HL-60/S4 (cell line): Measurements from ENCODE around the gene CEP128.

Source experiments
- in situ Hi-C: fragments of 300-500 bp; cut with MboI; formaldehyde crosslinking; loops from 2 replicates; pipeline ENCODE4 v1.14.3; 2022; ENCODE audit warnings: low sequenced_read_pairs

CEP128 gene

DNA sequence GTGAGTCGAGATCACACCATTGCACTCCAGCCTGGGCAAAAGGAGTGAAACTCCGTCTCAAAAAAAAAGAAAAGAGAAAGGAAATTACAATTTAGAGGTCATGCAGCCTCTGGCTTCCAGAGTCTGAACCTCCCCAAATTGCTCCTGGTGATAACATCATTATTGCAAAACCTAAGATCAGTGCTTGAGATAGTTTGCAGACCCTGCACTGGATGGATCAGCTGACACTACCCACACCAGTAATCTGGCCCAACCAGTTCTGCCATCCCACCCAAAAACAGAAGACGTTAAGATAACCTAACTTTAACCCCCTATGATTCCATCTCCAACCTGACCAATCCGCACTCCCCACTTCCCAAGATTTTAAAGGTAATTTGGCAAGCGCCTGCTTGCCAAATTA, 376.5 kb downstream of the CEP128 start:
- in situ Hi-C loops, result no loop called here

DNA sequence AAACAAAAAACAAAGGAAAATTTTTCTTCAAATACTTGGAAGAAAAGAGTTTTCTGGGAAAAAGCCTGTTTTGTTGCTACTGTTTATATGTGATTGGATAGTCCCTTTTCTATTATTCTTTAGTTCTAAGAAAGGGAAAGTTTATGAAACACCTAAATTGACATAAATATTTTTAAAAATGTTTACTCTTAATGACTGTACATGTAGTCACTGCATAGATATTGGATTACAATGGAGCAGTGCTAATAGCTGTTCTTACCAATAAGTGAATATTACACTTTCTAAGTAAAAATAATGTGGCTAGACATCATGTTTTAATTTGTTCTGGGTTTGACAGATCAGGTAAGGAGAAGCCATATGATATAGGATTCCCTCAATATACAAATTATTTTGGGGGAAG, 377.5 kb downstream of the CEP128 start:
- in situ Hi-C loops, result no loop called here

DNA sequence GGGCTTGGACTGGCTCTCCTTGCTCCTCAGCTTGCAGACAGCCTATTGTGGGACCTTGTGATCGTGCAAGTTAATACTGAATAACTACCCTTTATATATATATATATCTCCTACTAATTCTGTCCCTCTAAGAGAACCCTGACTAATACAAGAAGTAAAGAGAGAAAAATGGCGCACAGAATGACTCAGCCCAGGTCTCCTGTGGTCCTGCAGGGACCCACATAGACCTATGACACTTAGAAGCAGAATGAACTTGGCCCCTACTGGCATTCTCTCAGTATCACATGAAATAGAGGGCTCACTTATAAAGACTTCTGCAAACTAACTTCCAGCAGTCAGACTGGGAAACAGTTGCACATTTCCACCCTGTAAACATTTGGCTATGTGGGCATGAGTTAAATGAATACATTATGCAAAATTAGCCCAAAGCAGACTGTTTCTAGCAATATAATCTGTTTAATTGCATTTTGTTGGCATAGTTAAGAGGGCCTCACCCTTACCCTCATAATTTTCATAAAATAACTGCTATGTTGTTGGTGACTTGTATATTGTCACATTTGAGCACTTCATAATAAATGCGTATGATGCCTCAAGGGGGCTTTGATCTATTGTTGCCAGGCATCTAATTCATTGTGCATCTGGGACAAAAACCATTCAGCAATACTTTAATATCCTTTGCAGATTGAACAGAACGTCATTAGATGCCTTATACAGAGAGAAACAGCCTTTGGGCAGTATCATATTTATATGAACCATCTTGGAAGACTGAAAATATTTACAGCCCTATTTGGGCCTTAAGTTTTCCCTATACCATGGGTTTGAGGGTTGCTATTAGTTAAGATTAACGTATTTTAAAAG, 380.5 kb downstream of the CEP128 start:
- in situ Hi-C loops, result no loop called here

DNA sequence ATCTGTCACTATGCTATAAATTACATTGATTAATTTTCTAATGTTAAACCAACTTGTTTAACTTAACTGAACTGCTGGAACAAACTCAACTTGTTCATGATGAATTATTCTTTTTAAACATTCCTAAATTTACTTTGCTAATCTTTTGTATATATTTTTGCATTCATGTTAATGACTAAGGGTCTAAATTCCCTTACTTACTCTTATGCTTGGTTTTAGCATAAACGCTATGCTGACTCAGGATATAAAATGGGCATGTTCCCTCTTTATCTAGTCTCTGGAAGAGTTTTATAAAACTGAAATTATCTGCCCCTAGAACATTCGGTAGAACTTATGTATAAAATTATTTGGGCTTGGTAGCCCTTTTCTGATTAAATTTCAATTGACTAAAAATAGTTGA, 387.4 kb downstream of the CEP128 start:
- in situ Hi-C loops, result no loop called here

DNA sequence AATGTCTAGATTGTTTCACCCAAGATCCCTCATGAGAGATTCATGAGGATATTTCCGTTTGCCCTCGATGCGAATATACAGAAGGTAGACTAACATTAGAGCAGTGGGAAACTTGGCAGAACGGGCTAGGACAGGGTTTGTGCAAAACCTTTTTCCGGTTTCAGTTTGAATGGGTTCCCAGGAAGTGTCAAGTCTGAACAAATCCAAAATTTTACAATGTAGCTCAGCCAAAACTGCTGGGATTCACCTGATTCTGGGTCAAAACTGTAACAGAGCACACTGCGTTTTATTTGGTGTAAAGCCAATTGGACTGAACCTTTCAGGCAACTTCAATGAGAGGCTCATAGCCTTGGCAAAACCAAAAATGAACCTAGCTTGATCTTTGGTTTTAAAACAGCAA, 392.4 kb downstream of the CEP128 start:
- in situ Hi-C loops, result no loop called here

DNA sequence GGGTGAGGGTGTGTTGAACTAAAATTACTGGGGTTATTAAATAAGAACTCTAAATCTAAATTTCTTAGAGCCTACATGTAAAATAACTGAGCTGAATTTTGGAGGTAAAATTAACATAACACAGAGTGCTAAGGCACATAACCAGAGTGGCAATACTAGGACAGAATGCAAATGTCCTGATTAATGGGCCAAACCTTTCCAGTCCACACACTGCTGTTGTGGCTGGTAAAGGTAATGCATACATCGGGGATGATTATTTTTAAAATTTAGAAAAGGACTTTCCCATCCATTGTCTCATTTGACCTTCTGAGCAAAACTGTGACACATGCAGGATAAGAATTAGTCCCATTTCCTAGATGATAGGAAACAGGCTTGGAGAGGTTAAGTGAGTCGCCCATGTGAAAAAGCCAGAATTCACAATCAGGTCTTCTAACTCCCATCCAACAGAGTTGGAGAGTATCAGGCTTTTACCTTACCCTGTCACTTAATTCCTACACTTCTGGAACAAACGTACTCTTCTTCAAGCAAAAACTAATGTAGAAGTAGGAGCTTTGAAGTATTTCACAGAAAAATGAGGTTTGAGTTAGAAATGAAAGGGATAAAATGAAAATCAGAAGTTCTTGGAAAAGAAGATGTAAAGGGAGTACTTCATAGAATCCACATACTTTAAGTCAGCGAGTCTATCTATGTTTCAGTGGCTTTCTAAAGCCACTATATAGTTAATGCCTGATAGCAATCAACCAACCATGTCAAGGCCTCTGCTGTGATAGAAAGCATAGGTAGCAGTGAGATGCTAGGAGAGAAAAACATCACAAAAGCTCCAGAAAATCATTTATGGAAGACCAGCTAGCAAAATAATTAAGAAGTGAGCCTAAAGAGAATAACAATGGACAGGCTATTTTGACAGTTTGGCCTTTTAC, 395.3 kb downstream of the CEP128 start:
- in situ Hi-C loops, result no loop called here

DNA sequence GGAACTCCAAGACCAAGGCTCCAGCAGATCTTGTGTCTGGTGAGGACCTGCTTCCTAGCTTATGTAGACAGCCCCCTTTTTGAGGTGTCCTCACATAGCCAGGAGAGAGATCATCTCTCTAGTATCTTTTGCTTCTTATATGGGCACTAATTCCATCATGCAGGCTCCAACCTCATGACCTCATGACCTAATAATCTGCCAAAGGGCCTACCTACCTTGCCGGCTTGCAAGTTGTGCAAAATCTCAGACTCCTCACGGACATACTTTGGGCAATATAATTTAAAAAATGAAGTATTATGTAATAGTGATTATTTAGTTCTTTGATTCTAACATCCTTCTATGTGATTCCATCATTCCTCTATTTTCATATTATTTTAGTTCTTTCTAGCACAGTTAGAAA, 397.2 kb downstream of the CEP128 start:
- in situ Hi-C loops, result no loop called here

DNA sequence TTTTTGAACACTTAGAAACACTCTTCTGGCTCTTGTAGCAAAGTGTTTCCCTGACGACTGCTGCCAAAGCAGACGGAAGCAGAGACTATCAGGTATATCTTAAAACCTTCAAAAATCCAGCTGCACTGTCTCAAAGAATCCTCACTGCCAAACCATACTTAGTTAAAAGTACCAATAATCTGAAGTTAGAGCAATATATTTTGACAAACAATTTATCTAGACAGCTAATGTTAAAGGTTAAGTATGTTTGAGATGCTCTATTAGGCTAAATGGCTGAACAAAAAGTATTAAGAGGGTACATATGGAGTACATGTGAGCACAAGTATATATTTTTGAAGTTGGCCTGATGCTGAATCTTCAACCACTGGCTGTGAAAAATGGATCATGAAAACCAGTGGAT, 398.3 kb downstream of the CEP128 start:
- in situ Hi-C loops, result no loop called here

DNA sequence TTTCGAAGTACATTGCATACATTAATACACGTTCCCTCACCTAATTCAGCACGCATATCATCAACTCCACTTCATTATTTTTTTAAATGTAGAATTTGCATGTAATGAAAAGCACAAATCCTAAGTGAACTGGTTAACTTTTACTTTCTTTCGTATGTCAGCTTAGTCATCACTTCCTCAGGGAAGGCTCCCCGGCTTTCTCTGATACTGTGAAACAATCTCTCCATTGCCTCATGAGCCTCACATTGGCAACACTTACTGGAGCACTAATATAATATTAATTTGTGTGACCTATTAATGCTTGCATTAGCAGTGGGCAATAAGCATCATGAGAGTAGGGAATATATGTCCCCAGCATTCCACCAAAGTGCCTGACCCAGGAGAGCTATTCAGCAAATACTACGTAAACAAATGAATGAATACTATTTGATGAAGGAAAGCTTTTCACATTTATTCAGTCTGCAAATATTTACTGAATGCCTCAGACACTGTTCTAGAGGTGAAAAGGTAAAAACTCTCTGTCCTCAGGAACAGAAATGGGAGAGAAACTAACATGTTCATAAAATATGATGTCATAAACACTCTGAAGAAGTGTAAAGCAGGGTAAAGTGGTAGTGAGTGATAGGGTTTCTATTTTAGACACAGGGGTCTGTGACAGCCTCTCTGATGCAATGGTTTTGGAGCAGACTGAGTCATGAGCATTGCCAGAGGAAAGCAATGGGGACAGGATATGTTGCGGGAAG, 402.7 kb downstream of the CEP128 start:
- in situ Hi-C loops, result no loop called here

DNA sequence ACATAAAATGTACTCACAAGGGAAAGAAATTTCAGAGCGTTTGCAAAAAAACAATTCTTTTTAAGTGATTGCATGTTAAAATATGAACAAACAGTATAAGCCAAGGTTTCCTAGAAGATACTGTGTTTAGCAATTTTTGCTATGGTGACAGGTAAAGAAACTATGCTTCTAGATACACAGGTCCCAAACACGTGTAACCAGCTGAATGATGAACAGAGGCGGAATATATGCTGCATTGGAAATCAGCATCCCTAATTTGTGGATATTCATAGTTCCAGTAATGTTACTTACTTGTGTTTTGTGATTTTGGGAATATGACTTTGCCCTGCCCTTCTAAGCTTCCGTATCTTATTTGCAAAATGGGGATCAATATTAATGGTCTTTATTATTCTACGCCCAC, 403.9 kb downstream of the CEP128 start:
- in situ Hi-C loops, result no loop called here

DNA sequence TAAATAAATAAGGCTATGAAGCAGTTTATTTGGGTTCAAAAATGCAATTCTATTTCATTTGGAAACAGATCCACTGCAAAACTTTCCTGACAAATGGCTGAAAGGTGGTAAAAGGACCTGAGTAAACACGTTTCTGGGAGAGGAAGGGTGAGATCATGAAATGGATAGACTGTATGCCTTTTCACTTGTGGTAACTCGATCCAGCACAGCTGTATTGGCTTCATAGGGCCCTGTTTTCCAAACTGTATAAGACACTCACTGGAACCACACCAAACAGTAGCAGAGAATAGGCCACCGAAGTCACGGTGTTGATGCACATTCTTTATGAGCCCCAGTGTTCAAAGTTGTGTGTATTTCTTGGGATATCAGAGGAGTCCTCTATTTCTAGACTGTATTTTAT, 405.1 kb downstream of the CEP128 start:
- in situ Hi-C loops, result no loop called here

DNA sequence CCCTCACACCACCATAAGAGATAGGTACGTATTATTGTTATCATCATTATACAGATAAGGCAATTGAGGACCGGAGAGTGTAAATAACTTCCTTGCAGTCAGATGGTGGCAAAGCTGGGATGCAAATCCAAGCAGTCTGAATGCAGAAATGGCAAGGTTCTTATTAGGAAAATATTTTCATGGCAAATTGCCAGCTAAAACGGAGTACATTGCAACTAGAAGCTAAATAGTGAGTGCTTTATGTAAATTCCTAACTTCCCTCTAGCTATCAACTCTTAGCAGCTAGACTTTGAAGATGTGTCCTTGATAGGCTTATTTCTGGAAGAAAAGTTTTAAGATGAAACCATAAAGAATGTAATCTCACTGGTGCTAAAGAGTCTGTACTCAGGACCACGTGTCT, 406.4 kb downstream of the CEP128 start:
- in situ Hi-C loops, result no loop called here

DNA sequence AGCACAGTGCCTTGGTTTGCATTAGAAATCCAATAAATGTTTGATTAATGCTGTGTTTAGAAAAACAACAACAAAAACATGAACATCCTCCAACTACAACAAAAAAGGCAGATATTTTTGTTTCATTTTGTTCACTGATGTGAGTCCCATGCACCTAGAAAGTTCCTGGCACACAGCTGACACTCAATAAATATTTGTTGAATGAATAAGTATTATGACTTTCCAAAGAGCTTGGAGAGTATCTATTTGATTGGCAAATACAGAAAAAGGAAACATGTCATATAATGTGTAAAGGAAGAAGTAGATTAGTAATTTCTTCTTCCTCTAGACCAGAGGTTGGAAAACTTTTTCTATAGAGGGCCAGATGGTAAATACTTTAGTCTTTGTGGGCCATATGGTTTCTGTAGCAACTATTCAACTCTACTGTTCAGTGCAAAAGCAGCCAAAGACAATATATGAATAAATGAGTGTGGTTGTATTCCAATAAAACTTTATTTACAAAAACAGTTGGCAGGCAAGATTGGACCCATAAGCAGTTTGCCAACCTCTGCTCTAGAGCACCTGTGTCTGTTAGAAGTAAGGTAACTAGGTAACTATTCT, 417.9 kb downstream of the CEP128 start:
- in situ Hi-C loops, result no loop called here

DNA sequence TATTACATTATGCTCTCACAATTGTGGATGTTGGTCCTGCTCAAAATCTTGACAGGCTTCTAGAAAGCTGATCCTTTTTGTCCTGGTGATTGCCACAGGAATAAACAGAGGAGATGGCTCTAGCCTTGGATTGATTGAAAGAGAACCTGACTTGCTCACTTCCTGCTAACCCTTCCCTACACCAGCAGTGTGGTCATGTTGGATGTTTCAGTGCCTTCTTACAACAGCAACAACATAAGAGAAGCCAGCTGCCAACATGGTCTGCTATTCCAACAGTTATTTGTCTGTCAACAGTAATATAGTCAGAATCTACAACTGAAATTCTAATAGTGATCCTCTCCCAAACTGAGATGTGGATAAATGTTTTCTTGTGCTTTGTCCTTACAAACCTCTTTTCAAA, 418.6 kb downstream of the CEP128 start:
- in situ Hi-C loops, result no loop called here

DNA sequence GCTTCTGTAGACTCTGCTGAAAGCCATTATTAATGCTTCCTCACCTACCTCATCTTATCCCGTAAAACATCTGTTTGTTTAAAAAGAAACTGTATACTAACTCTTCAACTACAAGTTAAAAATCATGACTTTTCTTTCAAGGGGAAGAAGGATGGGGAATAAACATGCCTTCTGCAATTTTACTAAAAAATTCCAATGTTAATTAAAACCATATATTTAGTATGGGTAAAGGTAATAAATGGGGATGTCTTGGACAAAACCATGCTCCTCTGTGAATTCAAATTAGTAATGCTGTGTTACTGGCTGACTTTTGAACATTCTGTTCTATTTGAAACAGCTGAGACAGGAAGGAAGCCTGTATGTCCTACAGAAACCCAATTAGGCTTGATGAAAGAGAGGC, 419.1 kb downstream of the CEP128 start:
- in situ Hi-C loops, result no loop called here

DNA sequence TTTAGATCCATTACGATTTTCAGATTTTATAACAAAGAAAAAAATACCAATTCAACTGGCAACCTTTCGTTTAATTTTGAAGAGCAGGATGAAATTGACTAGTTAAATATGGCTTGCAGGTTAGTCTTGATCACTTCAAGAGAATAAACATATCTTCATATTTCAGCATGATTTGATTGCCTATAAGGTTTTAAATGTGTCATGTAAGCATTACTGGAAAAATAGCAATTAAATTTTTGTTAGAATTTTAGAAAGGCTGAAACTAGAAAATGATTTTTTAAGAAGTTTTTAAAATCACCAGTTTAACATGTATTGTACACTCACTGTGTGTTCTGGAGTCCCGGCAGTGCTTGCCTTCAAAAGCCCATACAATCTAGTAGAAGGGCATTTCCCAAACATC, 420.1 kb downstream of the CEP128 start:
- in situ Hi-C loops, result no loop called here

DNA sequence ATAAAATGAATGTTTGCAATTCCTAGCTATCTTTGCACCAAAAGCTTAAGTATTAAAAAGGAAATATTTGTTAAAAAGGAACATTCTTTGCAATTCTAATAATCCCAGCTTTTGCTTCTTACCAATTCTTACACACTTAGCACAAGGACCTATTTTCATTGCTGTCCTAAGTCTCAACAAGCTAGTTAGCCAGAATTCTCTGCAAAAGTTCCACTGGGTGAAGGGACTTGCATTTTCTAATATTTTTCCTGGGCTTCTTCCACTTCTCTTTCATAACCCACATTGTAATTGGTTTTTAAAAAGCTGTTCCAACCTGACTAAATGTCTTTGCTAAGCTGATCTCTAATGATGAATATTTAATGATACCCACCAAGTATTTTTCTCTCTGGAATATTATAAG, 422.5 kb downstream of the CEP128 start:
- in situ Hi-C loops, result no loop called here

DNA sequence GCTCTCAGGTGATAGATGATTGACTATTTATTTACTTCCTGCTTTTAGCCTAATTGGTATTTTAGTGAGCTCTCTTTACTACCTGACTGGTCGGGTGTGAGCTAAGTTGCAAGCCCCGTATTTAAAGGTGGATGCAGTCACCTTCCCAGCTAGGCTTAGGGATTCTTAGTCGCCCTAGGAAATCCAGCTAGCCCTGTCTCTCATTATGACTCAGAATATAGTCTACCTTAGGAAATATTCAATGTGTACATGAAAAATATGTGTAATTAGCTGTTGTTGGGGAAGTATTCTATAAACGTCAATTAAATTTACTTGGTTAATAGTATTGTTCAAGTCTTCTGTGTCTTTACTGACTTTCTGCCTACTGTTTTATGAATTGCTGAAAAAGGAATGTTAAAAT, 423.4 kb downstream of the CEP128 start:
- in situ Hi-C loops, result no loop called here

DNA sequence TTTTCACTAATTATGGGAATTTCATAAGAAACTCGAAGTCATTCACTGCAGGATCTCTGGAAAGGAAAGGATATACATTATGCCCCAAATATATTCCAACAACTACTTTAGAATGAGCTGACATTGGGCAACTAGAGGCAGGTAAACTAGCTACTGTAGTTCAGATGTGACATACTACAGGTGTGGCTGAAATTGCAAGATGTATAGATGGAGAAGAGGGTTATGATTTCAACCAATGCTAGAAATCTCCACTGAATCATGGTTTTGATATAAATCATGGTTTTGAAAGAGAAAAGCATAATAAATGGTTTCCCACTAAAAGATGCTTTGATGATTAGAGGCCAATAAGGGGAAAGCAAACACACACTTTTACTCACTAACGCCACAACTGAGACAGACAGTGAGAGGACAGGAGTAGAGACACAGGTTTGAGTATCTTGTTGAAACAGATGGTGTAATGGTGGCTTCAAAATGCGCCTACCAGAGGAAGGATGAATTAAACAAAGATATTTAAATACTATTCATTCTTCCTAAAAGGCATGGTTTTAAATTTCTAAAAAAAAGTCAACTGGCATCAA, 434.2 kb downstream of the CEP128 start:
- in situ Hi-C loops, result no loop called here

DNA sequence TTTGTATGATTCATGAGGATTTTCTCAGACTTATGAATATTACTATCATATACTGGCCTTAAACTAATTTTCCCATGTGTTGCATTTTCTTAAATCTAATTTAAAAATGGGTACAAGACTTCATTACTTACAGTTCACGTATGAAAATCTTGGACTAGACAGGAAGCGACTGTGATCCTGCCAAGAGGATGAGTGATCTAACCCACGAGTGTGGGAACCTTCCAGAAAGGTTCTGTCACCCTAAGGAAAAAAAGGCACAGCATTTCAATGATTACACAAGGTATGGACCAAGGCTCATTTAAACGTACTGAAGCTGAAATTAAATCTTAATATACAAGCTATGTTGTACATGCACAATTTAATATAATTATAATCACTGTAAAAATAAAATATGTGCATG, 436.8 kb downstream of the CEP128 start:
- in situ Hi-C loops, result no loop called here

DNA sequence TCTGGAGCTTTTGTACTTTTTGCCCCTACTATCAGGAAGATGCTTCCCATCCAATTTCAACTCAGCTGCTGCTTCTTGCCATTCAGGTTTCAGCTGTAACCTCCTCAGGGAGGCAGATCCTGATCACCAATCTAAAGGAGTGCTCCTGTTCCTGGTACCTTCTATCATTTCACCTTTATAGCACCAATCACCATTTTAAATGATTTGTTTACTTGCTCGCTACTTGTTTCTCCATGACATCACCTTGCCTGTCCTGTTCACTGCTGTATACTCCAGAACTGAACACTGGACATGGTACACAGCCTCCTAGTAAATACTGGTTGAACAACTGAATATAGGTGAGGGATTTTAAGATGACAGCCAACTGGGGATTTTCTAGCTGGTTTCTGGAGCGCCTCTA, 443.0 kb downstream of the CEP128 start:
- in situ Hi-C loops, result no loop called here
